Measurements from ENCODE around the gene GINS3.

GINS3 gene

DNA sequence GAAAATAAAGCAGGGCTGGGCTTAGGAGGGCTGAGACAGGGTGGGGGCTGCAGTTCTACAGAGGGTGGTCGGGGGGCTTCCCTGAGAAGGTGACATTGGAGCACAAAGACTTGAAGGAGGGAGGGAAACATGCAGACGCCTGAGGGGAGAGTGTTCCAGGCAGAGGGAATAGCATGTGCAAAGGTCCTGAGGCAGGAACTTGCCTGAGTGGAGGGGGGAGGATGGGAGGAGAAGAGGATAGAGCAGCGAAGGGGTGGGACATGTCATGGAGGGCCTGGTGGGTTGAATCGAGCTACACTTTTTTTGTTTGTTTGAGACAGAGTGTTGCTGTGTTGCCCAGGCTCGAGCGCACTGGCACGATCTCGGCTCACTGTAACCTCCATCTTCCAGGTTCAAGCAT is 33.0 kb downstream of the GINS3 start:
- DNase-seq (ENCODE audit: low spot score) (no peak), FAIRE-seq (no peak)

DNA sequence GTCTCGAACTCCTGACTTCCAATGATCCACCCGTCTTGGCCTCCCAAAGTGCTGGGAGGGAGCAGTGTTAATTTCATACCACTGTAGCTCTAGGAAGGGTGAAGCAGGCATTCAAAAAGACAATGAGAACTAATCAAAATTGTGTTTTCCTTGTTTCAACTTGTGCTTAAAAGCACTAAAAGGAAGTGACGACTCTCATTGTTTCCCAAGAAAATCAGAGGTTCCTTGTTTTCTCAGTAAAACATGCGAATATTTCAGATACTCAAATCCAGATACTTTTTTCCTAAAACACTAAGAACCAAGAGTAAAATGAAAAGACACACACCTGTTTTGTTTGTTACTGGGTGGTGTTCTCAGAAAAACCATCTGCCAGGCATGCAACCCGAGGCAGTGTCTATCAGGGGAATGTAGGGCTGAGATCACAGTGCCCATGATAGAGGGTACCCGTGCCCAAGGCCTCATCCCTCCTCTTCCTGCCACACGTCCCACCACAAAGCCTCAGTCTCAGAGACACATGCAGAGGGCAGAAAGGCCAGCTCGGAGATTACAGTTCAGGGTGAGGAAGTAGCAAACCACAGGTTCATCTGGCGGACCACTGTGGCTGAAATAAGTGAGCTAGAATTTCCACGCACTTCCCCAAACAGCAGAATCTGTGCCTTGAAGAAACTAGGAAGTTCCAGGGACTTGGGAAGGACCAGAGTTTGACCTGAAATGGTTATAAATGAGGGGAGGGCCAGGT is 33.7 kb downstream of the GINS3 start:
- DNase-seq (ENCODE audit: low spot score) (no peak), FAIRE-seq (no peak)

DNA sequence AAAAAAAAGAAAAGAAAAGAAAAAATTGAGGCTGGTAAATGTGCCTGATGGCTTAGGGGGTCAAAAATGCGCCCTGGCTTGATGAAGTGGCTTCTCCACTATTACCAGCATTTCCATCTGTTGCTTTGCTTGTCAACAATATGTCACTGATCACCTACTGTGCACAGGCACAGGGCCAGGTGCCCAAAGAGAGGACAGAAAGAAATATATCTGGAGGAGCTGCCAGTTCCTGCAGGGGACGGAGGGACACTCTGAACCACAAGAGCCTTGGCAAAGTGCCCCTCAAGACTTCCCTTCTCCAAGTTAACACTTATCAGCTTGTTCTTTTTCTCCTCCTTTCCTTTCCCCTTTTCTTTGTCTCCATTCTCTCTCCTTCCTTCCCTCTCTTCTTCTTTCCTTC is 34.7 kb downstream of the GINS3 start:
- no peak for DNase-seq (ENCODE audit: low spot score)
- no peak for FAIRE-seq

DNA sequence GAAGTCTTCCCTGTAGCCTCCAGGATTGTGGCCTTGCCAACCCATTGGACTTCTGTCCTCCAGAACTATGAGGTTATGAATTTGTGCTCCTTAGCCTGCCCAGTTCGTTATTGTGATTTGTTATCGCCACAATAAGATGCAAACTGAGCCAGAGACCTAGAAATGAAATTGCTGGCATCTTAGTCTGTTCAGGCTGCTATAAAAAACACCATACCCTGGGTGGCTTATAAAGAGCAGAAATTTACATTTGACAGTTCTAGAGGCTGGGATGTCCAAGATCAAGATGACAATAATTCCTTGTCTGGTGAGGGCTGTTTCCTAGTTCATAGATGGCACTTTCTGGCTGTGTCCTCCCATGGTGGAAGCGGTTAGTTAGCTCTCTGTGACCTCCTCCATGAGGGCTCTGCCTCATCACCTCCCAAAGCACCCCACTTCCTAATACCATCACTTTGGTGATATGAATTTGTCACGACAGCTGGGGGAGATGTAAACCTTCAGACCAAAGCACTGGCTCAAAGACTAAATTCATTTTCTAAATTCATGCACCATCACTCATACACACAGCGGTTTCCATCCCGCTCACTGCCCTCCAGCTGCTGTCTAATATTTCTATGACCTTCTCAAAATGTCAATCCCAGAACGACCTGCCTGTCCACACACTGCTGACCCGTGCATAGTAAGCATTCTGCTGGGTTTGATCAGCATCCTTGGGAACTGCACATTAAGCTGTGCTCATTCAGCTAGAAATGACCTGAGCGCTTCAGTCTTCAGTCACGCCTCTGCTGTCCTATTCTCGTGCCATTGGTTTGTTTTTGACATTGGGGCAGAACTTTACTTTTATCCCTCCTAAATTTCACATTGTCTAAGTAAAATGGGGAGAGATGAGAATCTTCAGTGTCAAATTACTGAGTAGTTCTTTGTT is 36.6 kb downstream of the GINS3 start:
- no peak for FAIRE-seq

DNA sequence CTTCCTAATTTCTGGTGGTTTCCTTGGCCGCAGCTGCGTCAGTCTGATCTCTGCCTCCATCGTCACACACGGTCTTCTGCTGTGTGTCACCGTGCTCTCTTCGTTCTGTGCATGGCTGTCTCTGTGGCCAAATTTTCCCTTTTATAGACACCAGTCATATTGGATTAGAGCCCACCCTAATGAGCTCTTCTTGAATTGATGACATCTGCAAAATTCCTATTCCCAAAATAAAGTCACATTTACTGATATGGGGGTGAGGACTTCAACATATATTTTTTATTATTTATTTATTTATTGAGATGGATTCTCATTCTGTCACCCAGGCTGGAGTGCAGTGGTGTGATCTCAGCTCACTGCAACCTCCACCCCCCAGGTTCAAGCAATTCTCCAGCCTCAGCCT is 38.4 kb downstream of the GINS3 start:
- no peak for FAIRE-seq
- no peak for DNase-seq (ENCODE audit: low spot score)

More for the DNA sequence above, 36.6 kb downstream of the GINS3 start:
- no peak for DNase-seq (ENCODE audit: low spot score)

DNA sequence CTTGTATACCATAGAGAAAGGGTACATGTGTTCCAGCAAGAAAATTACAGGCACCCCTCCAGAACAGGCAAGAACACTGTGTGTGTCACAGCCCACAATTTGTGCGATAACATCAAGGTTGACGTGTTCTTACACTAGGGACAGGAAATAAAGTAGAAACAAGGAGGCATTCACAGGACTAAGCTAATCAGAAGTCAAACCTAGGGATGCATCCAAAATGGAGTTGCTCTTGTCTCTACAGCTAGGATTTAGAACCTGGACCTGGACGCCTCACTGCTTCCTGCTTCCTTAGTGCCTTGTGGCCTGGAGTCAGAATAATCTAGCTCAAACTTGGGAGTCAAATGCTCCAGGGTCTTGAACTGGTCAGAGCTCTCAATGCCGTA is 41.3 kb downstream of the GINS3 start:
- no peak for DNase-seq (ENCODE audit: low spot score)
- no peak for FAIRE-seq

DNA sequence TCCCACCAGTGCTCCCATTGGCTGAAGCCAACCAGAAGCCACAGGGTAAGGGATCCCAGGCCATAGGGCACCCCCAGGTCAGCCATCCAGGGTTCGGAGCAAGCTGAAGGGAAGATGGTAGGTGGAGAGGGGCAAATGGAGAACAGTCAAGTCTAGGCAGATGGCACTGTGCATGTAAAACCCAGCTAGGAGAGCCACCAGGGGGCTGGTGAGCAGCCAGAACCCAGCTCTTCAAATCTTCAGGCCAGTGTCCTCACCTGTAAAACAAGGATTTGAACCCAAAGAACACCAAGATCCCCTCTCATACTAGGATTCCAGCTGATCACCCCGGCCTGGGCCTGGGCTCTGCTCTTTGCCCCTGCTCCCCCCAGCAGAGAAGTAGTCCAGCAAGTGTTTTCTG is 43.5 kb downstream of the GINS3 start:
- no peak for DNase-seq (ENCODE audit: low spot score)
- no peak for FAIRE-seq

DNA sequence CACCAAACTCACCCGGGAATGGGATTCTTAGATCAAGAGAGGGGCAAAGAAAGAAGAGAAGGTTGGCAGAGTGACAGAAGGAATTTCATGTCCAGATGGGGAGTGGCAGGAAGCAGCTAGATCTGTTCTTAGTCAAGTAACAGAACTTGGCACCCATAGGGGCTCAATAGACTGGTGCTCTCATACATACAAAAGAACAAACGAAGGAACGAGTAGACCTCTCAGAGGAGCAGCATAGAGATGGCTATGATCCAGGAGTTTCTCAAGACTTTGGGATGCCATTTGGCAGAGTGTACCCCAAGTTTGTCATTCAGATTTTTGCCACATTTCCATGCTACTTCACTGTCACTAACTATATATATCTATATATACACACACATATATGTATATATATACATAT is 47.9 kb downstream of the GINS3 start:
- no peak for FAIRE-seq

DNA sequence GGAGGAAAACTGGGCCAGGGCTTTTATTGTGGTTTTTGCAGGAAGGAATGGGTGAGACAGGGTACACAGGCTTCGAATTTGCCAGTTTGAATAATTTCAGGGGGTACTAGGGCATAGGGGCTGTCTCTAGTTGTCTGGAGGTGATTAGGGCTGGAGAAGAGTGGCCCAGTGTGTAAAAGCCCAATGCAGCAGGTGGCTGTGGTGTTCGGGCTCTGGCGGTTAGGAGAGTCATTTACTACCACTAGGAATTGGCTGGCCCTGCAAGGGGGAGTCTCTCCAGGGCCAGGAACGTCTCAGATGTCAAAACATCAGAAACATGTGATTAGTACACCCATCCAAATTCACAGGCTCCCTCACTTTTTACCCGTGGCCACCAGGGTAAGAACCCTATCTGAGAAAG is 50.3 kb downstream of the GINS3 start:
- no peak for DNase-seq (ENCODE audit: low spot score)
- no peak for FAIRE-seq

More for the DNA sequence above, 47.9 kb downstream of the GINS3 start:
- DNase-seq (ENCODE audit: low spot score) = no peak

DNA sequence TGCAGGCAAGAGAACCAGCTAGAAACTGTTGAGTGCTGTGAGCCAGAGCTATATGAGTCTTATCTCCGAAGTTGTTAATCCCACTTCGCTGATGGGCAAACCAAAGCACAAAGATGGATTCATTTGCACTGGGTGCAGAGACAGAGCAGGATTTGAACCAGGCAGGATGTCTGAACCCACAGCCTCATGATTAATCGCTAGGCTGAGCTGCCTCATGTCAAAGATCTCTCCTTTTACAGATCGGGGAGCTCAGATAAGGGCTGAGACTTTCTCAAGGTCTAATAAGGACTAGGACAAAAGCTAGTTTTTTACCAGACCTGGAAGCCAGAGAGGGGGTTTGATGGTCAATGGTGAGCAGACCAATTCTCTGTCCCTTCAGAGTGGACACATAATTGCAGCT is 51.5 kb downstream of the GINS3 start:
- no peak for DNase-seq (ENCODE audit: low spot score)
- FAIRE-seq = no peak

DNA sequence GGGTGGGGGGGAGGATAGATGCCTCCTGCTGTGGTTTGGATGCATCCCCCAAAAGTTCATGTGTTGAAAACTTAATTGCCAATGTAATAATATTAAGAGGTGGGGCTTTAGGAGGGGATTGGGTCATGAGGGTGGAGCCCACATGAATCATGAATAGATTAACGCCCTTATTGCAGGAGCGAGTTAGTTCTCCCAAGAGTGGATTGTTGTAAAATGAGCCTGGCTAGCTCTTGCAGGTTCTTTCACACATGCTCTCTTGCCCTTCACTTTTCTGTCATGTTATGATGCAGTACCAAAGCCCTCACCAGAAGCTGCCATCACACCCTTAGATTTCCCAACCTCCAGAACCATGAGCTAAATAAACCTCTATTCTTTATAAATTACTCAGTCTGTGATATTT is 52.0 kb downstream of the GINS3 start:
- DNase-seq (ENCODE audit: low spot score) (no peak), FAIRE-seq (no peak)

DNA sequence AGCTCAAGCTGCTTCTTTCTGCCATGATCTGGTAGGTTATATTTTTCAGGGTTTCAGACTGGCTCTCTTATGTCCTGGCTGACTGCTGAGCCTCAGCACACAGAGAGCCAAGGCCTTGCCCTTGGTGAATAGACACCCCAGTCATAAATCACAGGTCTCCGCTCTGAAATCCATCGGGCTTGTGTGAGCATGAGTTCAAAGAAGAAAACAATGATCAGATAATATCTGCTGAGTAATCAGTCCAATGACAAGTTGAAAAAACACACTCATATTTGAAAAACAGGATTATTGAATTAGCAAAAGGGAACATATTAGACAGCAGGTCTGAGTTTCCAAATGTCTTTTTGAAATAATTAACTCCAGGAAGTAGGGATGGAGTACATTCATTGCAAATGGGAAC is 56.6 kb downstream of the GINS3 start:
- FAIRE-seq = no peak
- DNase-seq (ENCODE audit: low spot score) = no peak

DNA sequence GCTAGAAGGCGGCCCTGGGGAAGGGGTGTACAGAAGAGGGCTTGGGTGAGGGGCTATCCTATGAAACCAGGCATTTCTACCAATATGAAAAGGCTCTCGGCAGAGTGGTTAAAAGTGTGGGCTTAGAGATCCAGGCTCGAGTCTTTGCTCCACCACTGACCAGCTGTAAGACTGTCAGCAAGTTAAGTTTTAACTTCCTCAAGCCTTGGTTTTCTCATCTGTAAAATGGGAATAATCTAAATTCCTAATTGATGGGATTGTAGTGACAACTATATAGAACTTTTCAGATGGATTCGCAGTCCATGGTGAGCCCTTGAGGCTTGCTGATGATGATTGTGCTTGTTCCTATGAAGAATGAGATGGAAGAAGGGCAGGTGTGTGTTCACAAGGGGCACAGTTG is 57.0 kb downstream of the GINS3 start:
- DNase-seq (ENCODE audit: low spot score) (no peak), FAIRE-seq (no peak)

DNA sequence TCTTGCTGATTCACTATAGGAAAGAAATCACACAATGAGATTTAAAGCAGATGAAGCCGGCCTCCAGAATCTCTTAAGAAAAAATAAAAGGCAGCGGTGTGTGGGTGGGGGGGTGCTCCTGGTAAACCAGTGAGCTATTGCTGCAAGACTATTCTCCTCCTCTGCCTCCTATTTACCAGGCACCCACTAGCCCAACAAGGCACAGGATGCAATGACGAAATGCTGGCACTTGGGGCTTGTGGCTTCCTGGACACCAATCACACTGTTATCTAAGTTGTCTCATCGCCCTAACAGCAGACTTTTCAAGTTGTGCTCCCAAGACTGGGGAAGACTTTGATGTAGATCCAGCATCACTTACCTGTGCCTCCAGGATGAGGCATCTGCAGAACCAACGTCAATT is 57.5 kb downstream of the GINS3 start:
- no peak for DNase-seq (ENCODE audit: low spot score)
- FAIRE-seq = no peak

DNA sequence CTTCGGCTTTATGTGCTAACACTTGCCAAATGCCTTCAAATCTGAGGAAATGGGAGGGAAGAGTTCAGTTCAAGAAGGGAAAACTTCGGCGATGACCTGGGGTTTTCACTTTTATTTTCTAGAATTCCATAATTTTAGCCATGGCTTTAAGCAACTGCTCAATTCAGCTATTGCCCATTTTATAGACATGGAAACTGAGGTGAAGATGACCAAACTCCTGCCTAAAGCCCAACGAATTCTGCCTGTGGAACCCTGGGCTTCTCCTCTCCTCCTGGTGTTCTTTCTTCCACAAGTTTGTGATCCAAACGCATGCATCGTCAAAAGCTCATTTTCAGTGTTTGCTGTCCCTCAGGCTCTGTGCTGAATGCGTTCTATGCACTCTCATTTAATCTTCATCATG is 58.3 kb downstream of the GINS3 start:
- DNase-seq (ENCODE audit: low spot score) = no peak
- FAIRE-seq = no peak

DNA sequence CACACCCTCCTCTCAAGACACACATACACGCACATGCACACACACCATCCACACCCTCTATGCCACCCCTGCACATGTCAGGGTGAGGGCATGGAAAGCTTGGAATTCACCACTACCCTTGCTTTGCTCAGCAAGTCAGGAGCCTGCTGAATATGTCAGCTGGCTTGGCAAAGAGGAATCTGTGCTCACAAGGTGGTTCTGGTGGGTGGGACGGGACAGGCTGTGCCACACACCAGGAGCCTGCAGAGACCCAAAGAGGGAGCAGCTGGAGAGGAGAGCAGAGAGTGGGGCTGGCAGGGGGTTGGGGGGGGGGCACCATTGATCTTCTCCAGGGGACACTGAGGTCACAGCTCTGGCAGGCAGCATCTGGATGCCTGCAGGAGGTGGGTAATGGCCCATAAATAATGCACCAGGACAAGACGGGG is 59.0 kb downstream of the GINS3 start:
- DNase-seq (ENCODE audit: low spot score) (no peak), FAIRE-seq (no peak)

DNA sequence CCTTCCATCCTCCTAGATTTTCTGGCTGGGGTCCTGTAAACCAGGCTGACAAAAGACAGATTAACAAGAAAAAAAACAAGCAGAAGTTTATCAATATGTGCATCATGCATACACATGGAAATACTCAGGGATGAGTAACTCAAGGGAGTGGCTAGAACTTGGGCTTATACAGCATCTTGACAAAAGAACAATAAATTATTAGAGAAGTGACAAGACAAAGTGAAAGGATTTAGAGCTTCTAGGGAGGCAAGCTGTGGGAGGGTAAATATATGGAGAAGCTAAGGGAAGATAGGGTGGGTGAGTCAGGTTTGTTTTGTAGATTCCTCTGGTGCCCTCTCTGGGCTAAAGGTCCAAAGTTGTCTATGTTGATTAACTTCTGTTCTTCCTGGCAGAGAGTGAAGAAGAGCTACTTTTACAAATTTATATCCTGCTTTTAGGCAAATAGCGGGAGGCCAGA is 59.7 kb downstream of the GINS3 start:
- peak; percentile 54 for DNase-seq (ENCODE audit: low spot score)
- no peak for FAIRE-seq

DNA sequence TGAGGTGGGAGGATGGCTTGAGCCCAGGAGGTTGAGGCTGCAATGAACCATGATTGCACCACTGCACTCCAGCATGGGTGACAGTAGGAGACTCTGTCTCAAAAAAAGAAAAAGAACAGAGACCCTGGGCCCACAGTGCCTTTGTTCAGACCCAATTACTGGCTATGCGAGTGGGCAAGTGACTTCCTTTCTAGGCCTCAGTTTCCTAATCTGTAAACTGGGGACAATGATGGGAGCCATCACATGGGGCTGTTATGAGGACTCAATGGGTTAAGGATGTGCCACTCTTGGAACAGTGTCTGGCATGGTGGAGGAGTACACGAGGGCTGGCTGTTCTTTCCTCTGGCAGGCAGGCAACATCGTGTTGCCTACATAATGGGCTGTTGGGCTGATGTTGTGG is 60.4 kb downstream of the GINS3 start:
- no peak for FAIRE-seq
- no peak for DNase-seq (ENCODE audit: low spot score)

DNA sequence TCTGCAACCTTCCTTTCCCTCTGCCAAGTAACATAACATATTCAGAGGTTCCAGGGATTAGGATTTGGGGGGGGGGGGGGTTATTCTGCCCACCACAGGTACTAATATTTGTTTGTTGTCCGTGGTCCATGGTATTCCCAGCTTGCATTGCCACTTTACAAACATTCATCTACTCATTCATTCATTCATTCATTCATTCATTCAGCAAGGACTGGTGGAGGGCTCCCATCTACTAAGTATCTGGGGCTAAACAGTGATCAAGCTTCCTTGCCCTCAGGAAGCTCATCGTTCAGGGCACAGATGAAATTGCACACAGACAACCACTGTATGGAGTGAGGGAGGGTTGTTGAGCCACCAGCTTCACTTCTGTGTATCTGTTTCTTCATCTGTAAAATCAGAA is 61.9 kb downstream of the GINS3 start:
- no peak for DNase-seq (ENCODE audit: low spot score)

DNA sequence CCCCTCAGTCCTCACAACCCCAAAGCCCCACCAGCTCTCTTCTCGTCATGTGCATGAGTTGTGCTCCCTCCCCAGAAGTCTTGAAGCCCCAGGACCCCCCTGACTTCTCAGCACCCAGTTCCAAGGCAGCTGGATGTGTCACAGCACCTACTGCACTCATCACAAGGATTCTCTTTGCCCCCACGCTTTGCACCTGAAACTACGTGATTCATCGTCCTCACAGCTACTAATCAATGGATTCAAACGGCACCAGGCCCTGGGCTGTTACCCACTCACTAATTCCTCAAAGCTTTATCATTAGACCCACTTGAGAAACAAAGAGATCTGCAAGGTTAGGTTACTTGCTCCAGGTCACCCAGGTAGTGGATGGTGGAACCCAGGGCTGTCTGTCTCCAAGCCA is 62.6 kb downstream of the GINS3 start:
- no peak for DNase-seq (ENCODE audit: low spot score)
- no peak for FAIRE-seq

More for the DNA sequence above, 61.9 kb downstream of the GINS3 start:
- FAIRE-seq = no peak
